Kidney tubule cell (primary cell): Measurements from ENCODE around the gene VAMP5.
"Not testable (repeated sequence)": the region's sequence is repeated elsewhere in the genome, so short reads cannot be mapped to it uniquely, and the experiment has no call there.

Experiments
- DNase-seq: peaks from one replicate; pipeline ENCODE4 v3.0.0-alpha.2; 2018; ENCODE audit warnings: low spot score

Gene VAMP5

GRCh38 chr2:85584857-85585780 lies 888 bp downstream of the VAMP5 start:
- peak; percentile 94 for DNase-seq

DNA sequence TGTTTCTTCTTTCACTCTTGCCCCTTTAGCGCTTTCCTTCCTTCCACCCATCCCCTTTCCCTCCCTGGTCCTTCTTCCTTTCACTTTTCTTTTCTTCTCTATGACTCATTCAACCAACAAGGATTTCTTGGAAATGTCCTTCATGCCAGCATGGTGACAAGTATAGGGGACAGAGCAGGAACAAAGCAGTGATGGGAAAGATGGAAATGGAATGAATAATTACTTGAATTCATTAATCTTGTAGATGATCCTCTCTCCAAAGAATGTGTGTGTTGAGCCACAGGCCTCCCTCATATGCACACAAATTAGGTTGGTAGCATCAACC lies 1.5 kb downstream of the VAMP5 start:
- DNase-seq: peak; percentile 91

DNA sequence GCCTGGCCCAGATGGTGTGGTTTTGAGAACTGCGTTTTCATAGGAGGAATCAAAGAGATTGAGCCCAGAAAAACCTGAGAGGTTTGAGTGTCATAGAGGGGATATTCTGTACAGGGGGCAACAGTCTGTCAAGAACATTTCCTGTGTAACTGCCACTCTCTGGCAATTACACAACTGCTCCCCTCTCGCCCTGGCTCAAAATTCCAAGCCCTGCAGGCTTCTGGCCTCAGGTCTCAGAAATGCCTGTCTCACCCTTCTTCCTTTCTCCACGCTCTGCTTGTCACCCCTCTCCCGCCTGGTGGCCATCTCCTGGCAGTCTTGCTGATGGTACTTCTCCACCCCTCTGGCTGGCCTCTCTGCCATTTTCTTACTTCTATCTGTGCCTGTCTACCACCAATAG lies 4.0 kb downstream of the VAMP5 start:
- DNase-seq: no peak

GRCh38 chr2:85588645-85589044 lies 4.4 kb downstream of the VAMP5 start:
- no peak for DNase-seq

DNA sequence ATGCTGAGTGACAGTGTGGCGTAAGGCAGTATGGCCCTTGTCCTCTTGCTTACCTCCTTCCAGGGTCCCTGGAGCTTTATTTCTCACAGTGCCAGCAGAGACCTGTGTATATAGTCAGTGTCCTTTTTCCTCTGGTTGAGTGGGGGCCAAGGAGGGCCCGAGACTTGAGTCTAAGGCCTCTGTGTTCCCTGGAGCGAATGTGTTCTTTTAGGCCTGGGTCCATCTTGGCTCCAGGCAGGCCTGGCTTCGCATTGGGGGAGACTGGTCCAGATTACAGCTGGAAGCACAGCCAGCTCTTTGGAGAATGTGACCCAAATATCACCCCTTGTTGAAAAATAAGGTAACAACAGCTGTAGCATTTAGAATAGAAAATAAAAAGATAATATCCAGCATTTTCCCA lies 5.0 kb downstream of the VAMP5 start:
- no peak for DNase-seq

DNA sequence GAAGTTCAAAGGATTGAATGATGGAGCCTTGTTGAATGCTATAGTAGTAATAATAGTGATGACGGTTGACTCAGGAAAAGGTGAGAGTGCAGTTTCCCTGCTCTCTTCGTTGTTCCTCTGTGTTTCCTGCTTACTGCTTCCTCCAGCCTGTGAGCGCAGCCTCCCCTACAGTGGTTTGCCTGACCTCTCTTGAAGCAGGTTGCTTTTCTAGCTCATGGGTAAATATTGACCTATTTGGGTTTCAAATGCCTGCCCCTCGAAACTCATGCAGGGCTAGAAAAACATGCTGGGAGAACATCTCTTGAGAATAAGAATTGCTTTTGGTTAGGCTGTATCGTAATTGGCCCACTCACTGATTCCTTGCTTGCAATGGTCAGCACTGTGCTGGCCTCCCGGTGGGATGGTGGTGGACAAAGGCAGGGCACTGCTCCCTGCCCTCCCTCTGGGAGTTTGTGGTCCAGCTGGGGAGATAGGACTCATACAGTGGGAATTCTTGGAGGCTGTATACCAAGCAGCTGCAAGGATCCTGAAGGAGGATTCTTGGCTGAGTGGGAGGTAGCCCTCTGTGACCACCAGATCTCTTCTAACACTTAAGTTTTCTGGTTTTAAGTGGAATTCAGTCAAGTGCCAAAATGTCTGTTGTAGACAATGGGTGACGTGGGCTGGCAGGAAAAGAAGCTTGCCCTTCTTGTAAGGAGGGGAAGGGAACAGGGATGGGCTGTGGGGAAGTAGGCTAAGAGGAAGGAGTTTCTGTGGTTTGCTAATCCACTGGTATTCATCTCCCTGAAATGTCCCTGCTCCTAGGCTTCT lies 6.0 kb downstream of the VAMP5 start:
- peak; percentile 30 for DNase-seq

DNA sequence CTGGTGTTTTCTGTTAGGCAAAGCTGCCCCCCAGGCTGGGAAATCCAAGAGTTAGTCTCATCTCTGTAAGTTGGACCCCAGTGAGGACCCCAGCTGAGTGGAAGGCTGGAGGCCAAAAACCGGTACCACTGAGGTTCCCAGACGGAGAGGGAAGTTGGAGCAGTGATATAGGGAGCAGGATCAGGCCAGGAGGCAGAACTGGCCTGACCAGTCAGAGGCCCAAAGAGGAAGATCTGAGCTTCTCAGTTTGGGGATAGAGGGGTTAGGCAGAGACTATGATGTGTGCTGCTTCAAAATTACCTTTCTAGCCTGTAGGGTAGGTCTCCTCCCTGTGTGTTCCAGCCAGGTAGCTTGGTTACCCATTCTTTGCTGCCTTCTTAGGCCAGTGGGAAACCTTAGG lies 6.7 kb downstream of the VAMP5 start:
- DNase-seq: no peak

DNA sequence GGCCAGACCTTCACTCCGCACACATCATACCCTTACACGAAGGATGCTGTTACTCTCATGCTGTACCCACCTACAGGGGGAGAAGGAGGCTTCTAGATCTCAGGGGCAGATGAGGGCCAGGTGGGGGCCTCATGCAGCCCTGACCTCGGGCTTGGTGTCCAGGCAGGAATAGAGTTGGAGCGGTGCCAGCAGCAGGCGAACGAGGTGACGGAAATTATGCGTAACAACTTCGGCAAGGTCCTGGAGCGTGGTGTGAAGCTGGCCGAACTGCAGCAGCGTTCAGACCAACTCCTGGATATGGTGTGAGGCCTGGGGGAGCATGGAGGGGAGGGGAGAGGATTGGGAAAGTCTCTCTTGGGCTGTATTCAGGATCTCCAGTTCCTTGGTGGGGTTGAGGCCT lies 7.3 kb downstream of the VAMP5 start:
- no peak for DNase-seq

GRCh38 chr2:85592299-85592698 lies 8.1 kb downstream of the VAMP5 start:
- DNase-seq: not testable (repeated sequence)

DNA sequence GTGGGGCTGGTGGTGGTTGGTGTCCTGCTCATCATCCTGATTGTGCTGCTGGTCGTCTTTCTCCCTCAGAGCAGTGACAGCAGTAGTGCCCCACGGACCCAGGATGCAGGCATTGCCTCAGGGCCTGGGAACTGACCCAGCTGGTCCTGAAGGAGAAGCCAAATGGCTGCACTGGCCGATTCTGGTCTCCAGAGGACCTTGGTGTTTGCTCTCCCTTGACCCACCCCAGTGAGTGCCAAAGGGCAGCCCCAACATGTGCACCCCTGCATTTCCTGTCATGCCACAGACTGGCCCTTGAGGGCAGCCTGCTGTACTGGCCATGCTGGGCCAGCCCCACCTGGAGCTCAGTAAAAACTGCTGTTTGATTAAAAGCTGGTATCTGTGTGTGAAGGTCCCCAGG lies 8.8 kb downstream of the VAMP5 start:
- DNase-seq: no peak

DNA sequence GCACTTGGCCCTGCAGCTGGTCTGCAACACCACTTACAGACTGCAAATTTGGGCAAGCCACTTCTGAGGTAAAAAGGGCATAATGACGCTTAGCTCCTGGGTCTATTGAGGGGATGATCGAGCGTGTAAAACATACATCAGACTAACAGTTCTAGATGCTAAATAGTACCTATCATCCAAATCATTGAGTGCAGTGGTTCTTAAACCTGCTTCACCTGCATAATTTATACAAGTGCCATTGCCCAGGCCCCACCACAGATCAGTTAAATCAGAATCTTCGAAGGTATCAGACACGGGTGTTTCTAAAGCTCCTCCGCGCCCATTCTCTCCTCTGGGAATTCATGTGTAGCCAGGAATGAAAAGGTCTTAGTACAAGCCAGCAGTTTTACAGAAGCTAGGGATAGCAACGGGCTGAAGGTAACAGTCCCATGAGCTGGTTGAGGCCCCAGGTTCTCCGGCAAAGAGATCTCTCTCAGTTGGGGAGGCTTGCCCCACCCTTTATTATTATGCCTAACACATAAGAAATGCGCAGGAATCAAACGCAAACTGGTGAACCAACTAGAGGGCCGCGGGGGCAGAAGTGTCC lies 10.6 kb downstream of the VAMP5 start:
- DNase-seq: no peak

DNA sequence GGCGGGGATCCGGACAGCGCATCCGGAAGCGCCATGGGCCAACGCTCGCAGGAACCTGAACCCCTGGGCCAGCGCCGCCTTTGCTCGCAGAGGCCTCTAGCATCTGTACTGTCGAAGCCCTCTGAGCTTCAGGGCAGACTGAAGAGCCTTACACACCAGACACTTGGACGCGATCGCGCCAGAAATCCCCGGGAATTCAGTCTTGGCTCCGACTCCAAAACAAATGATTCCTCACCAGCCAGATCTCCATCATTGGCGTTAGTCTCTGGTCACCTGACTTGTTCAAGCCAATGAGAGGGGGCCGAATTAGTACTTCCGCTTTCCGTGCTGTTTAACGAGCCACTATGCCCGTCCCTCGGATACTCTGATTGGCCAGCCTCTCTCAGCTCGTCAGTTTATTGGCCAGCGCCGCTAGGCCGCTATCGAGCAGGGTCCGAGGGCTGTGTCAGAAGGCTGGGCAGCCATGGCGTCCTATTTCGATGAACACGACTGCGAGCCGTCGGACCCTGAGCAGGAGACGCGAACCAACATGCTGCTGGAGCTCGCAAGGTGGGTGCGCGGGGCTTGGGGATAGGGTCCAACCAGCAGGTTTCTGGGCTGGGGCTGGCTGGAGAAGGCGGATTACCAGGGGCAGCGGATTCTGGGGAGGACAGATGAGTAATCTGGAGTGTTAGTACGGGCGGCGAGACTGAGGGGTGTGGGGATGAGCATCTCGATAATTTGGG lies 11.2 kb downstream of the VAMP5 start, which contains the start of gene RNF181:
Gene RNF181, plus strand, starts transcription at position 445 of the 725 bp plus-strand sequence. Its CDS starts 19 bp downstream, at position 464.
- peak; percentile 99 for DNase-seq

DNA sequence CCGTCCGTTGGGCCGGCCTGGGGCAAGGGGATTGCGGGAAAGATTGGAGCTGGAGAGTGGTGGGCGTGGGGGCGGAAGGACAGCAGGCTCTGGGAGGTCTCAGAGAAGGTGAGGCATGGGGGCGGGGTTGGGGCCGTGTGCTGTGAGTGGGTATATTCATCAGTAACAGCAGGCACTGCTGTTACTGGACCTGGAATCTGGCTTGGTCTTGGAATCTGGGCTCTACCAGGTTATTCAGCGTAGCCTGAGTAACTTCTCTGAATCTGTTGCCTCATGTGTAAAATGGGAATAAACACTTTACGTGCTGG lies 11.7 kb downstream of the VAMP5 start:
- peak; percentile 23 for DNase-seq

- no peak for DNase-seq
These were observed 12.4 kb downstream of the VAMP5 start for GRCh38 chr2:85596486-85597143.

DNA sequence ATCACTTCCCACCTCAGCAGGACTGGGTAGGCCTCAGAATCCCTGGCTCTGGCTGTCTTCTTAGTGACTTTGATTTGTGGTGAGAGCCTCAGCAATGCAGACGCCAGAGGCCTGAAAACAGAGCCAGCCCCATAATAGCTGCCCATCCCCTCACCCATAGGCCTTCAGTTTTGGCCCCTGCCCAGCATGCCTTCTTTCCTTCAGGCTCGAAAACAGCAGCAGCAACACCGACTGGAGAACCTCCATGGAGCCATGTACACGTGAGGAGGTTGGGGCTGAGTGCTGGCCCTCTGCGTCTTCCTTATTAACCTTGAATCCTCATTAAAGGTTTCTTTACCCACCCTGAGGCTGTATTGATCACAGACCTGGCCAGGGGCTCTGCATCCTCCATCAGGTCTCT lies 13.0 kb downstream of the VAMP5 start:
- no peak for DNase-seq

GRCh38 chr2:85598594-85599340 lies 14.5 kb downstream of the VAMP5 start:
- DNase-seq: no peak

GRCh38 chr2:85599468-85600234 lies 15.4 kb downstream of the VAMP5 start:
- DNase-seq: no peak

DNA sequence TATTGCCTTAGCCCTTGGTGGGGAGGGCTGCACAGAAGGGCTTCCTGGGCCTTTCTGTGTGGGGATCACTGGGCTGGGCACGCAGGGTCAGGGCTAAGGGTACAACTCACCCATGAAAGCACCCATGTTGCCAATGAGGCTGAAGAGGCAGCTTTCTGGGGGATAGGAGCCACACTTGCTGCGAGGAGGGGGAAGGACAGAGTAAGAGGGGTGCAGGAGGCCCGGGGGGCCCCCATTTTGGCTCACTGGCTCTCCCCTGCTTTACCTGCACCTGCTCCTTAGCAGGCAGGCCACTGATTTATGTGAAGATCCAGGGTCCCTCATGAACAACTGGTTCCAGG lies 16.0 kb downstream of the VAMP5 start:
- no peak for DNase-seq

DNA sequence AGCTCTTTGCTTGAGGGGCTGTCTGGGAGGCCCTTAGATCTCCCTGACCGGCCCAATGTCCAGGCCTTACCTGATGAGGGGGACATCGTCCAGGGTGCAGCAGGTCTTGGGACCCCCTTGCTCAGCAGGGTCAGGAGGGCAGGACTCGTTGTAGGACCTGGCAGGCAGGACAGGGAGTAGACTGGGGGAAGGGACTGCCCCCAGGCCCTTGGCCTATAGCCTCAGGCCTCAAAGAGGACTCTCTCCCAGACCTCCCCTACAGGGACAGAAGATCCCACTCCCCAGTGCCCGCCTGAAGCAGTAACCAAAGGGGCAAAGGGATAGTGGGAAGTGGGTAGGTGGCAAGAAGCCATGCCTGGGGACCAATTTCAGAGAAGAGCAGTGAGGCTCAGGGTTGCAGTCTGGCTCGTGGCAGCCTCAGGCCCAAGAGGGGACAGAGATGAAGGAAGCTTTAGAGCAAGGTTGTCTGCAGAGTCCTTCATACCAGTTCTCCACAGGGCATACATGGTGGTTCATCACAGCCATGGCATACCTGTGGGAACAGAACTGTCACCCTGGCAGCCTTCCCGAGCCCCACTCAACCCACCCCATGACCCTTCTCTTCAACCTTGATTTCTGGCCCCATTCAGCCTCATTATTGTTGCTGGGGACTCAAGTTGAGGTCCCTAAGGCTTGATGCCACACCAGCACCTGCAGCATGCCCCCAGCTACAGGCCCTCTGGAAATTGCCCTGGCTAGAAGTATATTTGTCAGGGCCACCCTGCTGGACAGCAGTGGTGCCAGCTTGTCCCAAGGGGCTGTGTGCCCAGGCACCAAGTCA lies 16.9 kb downstream of the VAMP5 start:
- no peak for DNase-seq
